SU-DHL-6 (cell line): Measurements from ENCODE around the gene CUTA.

Experiments used
- H2AFZ ChIP-seq: fragments of 200-600 bp; sonication (generic); 2 replicates; pipeline ENCODE4 v1.6.1; 2014; ENCODE audit warnings: low read depth, mild to moderate bottlenecking, moderate library complexity, mixed read lengths, antibody characterized with exemption, low read length; ENCODE audit not compliant: severe bottlenecking
- H3F3A ChIP-seq: fragments of 200-600 bp; shearing (Covaris generic); 2 replicates; pipeline ENCODE4 v1.6.0; 2016; ENCODE audit warnings: antibody characterized with exemption, mild to moderate bottlenecking; ENCODE audit not compliant: insufficient read depth
- H3K27ac ChIP-seq: fragments of 200-600 bp; sonication (generic); 2 replicates; pipeline ENCODE4 v1.5.1; 2016; ENCODE audit warnings: low read depth, mild to moderate bottlenecking, low read length, moderate library complexity, mixed read lengths
- H3K27me3 ChIP-seq: fragments of 200-600 bp; sonication (generic), shearing (Covaris generic); 2 replicates; pipeline ENCODE4 v1.6.0; 2014; ENCODE audit warnings: mild to moderate bottlenecking, low read length
- H3K36me3 ChIP-seq: fragments of 200-600 bp; sonication (generic); 2 replicates; pipeline ENCODE4 v1.6.1; 2014; ENCODE audit warnings: mild to moderate bottlenecking, low read length, mixed read lengths
- H3K4me2 ChIP-seq: fragments of 300-600, 200-600 bp; shearing (Covaris generic), sonication (generic); 2 replicates; pipeline ENCODE4 v1.6.0; 2014; ENCODE audit warnings: low read length, low read depth, mild to moderate bottlenecking; ENCODE audit not compliant: poor library complexity, severe bottlenecking
- H3K4me3 ChIP-seq: fragments of 200-600 bp; sonication (generic); 2 replicates; pipeline ENCODE4 v1.5.1; 2014; ENCODE audit warnings: antibody characterized with exemption, low read length, mild to moderate bottlenecking, mixed read lengths; ENCODE audit not compliant: insufficient read depth, poor library complexity, severe bottlenecking
- H3K79me2 ChIP-seq: fragments of 200-600 bp; sonication (generic); 2 replicates; pipeline ENCODE4 v1.6.1; 2014; ENCODE audit warnings: mild to moderate bottlenecking, low read length, moderate library complexity; ENCODE audit not compliant: insufficient read depth
- H3K9ac ChIP-seq: fragments of 200-600 bp; sonication (generic); 2 replicates; pipeline ENCODE4 v1.7.0; 2014; ENCODE audit warnings: mild to moderate bottlenecking, low read length
- H3K9me2 ChIP-seq: fragments of 200-600 bp; sonication (generic); replicated peaks from 2 replicates; pipeline ENCODE4 v1.6.1; 2014; ENCODE audit warnings: low read length; ENCODE audit not compliant: insufficient read depth
- H3K9me3 ChIP-seq: fragments of 200-600 bp; sonication (generic); 2 replicates; pipeline ENCODE4 v1.6.1; 2014; ENCODE audit warnings: low read length, mixed read lengths; ENCODE audit not compliant: insufficient read depth
- H4K20me1 ChIP-seq: fragments of 200-600 bp; sonication (generic); 2 replicates; pipeline ENCODE4 v1.6.1; 2014; ENCODE audit warnings: low read depth, mild to moderate bottlenecking, antibody characterized with exemption, low read length, moderate library complexity, mixed read lengths
- EZH2phosphoT487 ChIP-seq: fragments of 200-600 bp; sonication (generic), shearing (Covaris generic); conservative IDR thresholded peaks from 2 replicates; pipeline ENCODE4 v1.6.1; 2018; ENCODE audit warnings: mild to moderate bottlenecking, antibody characterized with exemption, low read length, moderate library complexity, mixed read lengths
- TF ChIP-seq, protein P1 (sequence below): fragments of 200-600 bp; sonication (generic); IDR thresholded peaks from one replicate; pipeline ENCODE4 v1.5.1; 2017; ENCODE audit warnings: antibody characterized with exemption, mild to moderate bottlenecking, low read length, moderate library complexity; ENCODE audit not compliant: insufficient read depth, poor library complexity, severe bottlenecking

Gene CUTA

DNA sequence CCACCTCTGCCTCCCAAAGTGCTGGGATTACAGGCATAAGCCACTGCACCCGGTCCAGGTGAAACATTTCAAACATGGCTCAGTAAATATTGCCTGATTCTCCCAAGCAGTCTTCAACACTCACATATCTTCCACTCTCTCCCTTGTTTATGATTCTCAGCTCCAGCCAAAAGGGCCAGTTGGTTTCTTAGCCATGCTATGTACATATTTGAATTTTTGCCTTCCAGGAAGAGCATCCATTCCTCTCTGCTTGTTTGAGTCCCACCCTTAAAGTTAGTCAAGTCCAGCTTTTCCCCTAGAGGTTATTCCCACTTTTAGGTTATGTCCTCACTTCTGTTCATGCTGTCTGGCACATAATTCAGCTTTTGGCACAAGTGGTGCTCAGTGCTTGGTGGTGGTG is 20.4 kb downstream of the CUTA start:
- no peak overlapping the region for H3K4me2 ChIP-seq
- H3K79me2 ChIP-seq, result peaks cover 89% of the 10 kb centered on the region
- H3K27ac ChIP-seq, result no peak overlapping the region
- H3K27me3 ChIP-seq, result no peaks in the 10 kb centered on the region
- TF ChIP-seq, protein P1, sequence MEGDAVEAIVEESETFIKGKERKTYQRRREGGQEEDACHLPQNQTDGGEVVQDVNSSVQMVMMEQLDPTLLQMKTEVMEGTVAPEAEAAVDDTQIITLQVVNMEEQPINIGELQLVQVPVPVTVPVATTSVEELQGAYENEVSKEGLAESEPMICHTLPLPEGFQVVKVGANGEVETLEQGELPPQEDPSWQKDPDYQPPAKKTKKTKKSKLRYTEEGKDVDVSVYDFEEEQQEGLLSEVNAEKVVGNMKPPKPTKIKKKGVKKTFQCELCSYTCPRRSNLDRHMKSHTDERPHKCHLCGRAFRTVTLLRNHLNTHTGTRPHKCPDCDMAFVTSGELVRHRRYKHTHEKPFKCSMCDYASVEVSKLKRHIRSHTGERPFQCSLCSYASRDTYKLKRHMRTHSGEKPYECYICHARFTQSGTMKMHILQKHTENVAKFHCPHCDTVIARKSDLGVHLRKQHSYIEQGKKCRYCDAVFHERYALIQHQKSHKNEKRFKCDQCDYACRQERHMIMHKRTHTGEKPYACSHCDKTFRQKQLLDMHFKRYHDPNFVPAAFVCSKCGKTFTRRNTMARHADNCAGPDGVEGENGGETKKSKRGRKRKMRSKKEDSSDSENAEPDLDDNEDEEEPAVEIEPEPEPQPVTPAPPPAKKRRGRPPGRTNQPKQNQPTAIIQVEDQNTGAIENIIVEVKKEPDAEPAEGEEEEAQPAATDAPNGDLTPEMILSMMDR, result no peak
- no peak for TF ChIP-seq EZH2phosphoT487
- H3F3A ChIP-seq, result peaks cover 25% of the 10 kb centered on the region
- peaks cover 60% of the 10 kb centered on the region for H3K36me3 ChIP-seq
- no peak overlapping the region for H2AFZ ChIP-seq
- H3K9me3 ChIP-seq, result no peaks in the 10 kb centered on the region
- no peak overlapping the region for H3K9ac ChIP-seq
- H3K9me2 ChIP-seq, result no peaks in the 10 kb centered on the region
- no peak overlapping the region for H3K4me3 ChIP-seq
- peaks cover 32% of the 10 kb centered on the region for H4K20me1 ChIP-seq

DNA sequence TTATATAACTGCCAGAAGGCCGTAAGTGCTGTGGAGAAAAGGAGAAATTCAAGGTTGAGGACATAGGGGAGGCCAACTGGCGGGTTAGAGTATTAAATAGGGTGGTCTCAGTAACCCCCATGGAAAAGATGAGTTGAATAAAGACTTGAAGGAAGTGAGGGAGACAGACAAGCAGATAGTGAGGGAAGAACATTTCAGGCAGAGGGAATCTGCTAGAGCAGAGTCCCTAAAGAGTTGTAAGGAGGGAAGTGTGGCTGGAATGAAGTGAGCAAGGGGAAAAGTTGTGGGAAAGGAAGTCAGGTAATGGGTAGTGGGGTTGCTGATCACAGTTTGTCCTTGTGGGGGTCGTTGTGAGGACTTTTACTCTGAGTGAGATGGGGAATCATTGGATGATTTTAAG is 24.9 kb downstream of the CUTA start:
- Histone ChIP-seq H3F3A (peaks cover 15% of the 10 kb centered on the region), H3K79me2 (peaks cover 62% of the 10 kb centered on the region), H3K27me3 (no peaks in the 10 kb centered on the region), H3K9ac (peak overlapping the region; percentile 92), H3K36me3 (peaks cover 30% of the 10 kb centered on the region), H4K20me1 (peaks cover 23% of the 10 kb centered on the region), H3K4me2 (peak overlapping the region; percentile 89), H3K27ac (peak overlapping the region; percentile 86), H3K9me3 (no peaks in the 10 kb centered on the region), H2AFZ (no peak overlapping the region), H3K4me3 (peak overlapping the region; percentile 69), H3K9me2 (no peaks in the 10 kb centered on the region)
- TF ChIP-seq EZH2phosphoT487, result no peak
- TF ChIP-seq, protein P1, result no peak

DNA sequence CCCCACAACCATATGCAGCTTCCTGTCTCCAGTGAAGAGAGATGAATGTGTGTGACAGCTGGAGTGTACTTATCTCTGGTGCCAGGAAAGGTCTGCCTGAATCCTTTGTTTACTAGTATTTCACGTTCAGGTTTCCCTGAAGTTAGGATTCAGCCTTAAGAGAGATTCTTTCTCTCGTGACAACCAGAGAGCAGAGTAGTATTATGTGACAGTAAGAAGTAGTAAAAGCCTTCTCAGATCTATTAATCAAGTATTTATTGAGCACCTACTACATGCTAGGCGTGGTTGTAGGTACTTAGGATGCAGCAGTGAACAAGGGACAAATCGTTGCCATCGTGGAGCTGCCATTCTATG is 25.3 kb downstream of the CUTA start:
- H2AFZ ChIP-seq, result no peak overlapping the region
- H3K9me2 ChIP-seq, result no peaks in the 10 kb centered on the region
- peak overlapping the region; percentile 86 for H3K27ac ChIP-seq
- H3F3A ChIP-seq, result peaks cover 15% of the 10 kb centered on the region
- H3K27me3 ChIP-seq, result no peaks in the 10 kb centered on the region
- H3K9me3 ChIP-seq, result no peaks in the 10 kb centered on the region
- peak overlapping the region; percentile 92 for H3K9ac ChIP-seq
- H3K4me3 ChIP-seq, result peak overlapping the region; percentile 69
- peaks cover 26% of the 10 kb centered on the region for H3K36me3 ChIP-seq
- H3K79me2 ChIP-seq, result peaks cover 58% of the 10 kb centered on the region
- TF ChIP-seq, protein P1, result no peak
- TF ChIP-seq EZH2phosphoT487, result no peak
- peak overlapping the region; percentile 89 for H3K4me2 ChIP-seq
- H4K20me1 ChIP-seq, result peaks cover 19% of the 10 kb centered on the region
